K562 (cell line): ENCODE measurements around the gene FAM83D. TPM values are rescaled to one million over a fixed set of nuclear protein-coding genes. Genes with fewer than 3 reads are reported as not detected.
A peak's percentile ranks its signal among the peaks of the same experiment; 100 is the strongest.

Experiments
- ATAC-seq: fragments of 200-7000 bp; cut with Tn5 transposase; 3 replicates; pipeline ENCODE4 v1.9.1; 2020; ENCODE audit warnings: moderate library complexity
- BruUV-seq: library from RNA; stranded (reverse); fragments of 400-500 nt; replicated peaks from 2 replicates; lab custom pipeline; 2021; lab: Mats Ljungman, UMichigan
- CTCF ChIA-PET: fragments of 300-600 bp; formaldehyde crosslinking; extraction: SDS; loops from one replicate; lab custom pipeline; 2021; ENCODE audit warnings: low intra/inter-chr PET ratio; lab: Yijun Ruan, JAX
- POLR2A ChIA-PET: fragments of 300-600, 350-650 bp; sonication (Branson Sonifier 250); formaldehyde crosslinking; extraction: SDS; loops from one replicate; lab custom pipeline; 2021; ENCODE audit warnings: antibody characterized with exemption, inconsistent platforms; lab: Yijun Ruan, JAX
- DNase-seq, 4 experiments: peaks; one replicate each; pipeline versions ENCODE4 v3.0.0 to v3.0.0-alpha.2; 2011 to 2018; ENCODE audit warnings: low spot score in 3 of 4, mixed read lengths in 3 of 4; ENCODE audit errors: extremely low read depth in 1 of 4
- FAIRE-seq: peaks from 2 replicates; lab custom pipeline; 2011; peaks lifted over from hg19 to GRCh38; lab: Jason Lieb, UNC
- H2AFZ ChIP-seq: 2 replicates; pipeline ENCODE4 v1.6.0; 2011; ENCODE audit warnings: low read depth, low read length, control low read depth, inconsistent platforms
- H3K27ac ChIP-seq: fragments of 200-600 bp; 3 replicates; pipeline ENCODE4 v1.8.0; 2011; ENCODE audit warnings: low read depth, mild to moderate bottlenecking, control low read depth, inconsistent platforms, low read length, moderate library complexity, mixed read lengths; ENCODE audit errors: extremely low read depth
- H3K27me3 ChIP-seq, 2 experiments: fragments of 300-600 bp in 1 of 2; 2 replicates in 1 of 2; 3 replicates in 1 of 2; pipeline versions ENCODE4 v1.6.0 to v1.8.0; 2011; ENCODE audit warnings: inconsistent platforms in 2 of 2, low read length in 2 of 2, mild to moderate bottlenecking in 1 of 2, mixed read lengths in 1 of 2, moderate library complexity in 1 of 2; ENCODE audit not compliant: control insufficient read depth in 2 of 2, insufficient read depth in 2 of 2
- H3K36me3 ChIP-seq: fragments of 300-600 bp; 3 replicates; pipeline ENCODE4 v1.8.0; 2011; ENCODE audit warnings: mild to moderate bottlenecking, low read length, inconsistent platforms; ENCODE audit not compliant: control insufficient read depth, insufficient read depth
- H3K4me1 ChIP-seq, 2 experiments: fragments of 200-600 bp in 1 of 2; replicated peaks in 1 of 2; 2 replicates in 1 of 2; 3 replicates in 1 of 2; pipeline versions ENCODE4 v1.5.1 to v1.8.0; 2011; ENCODE audit warnings: inconsistent platforms in 2 of 2, low read length in 2 of 2, mild to moderate bottlenecking in 1 of 2, mixed read lengths in 1 of 2, moderate library complexity in 1 of 2; ENCODE audit not compliant: control insufficient read depth in 2 of 2, insufficient read depth in 2 of 2
- H3K4me2 ChIP-seq: 2 replicates; pipeline ENCODE4 v1.6.1; 2011; ENCODE audit warnings: low read length, control low read depth, inconsistent platforms, mixed read lengths; ENCODE audit not compliant: insufficient read depth
- H3K4me3 ChIP-seq: fragments of 200-600 bp; sonication (generic), shearing (Covaris generic); 2 replicates; pipeline ENCODE4 v1.5.1; 2016; ENCODE audit warnings: control low read depth, inconsistent platforms
- H3K79me2 ChIP-seq: fragments of 200-600 bp; 3 replicates; pipeline ENCODE4 v1.8.0; 2011; ENCODE audit warnings: low read length, inconsistent platforms; ENCODE audit not compliant: control insufficient read depth, insufficient read depth
- H3K9ac ChIP-seq, 2 experiments: 2 replicates each; pipeline versions ENCODE4 v1.6.0 to v1.6.1; 2011; ENCODE audit warnings: low read depth in 2 of 2, low read length in 2 of 2, control low read depth in 1 of 2, inconsistent platforms in 1 of 2, mild to moderate bottlenecking in 1 of 2, mixed read lengths in 1 of 2; ENCODE audit not compliant: insufficient read depth in 1 of 2
- H3K9me1 ChIP-seq: one replicate; pipeline ENCODE4 v1.6.0; 2011; ENCODE audit warnings: inconsistent platforms, mild to moderate bottlenecking, low read length, moderate library complexity; ENCODE audit not compliant: control insufficient read depth, insufficient read depth
- H3K9me3 ChIP-seq: replicated peaks from 2 replicates; pipeline ENCODE4 v1.5.1; 2011; ENCODE audit warnings: low read depth, low read length, inconsistent platforms; ENCODE audit not compliant: control insufficient read depth, insufficient read depth
- H4K20me1 ChIP-seq: replicated peaks from 2 replicates; pipeline ENCODE4 v1.6.1; 2011; ENCODE audit warnings: low read length, inconsistent platforms, mixed read lengths; ENCODE audit not compliant: control insufficient read depth, insufficient read depth
- CBX3 ChIP-seq, 2 experiments: IDR thresholded peaks; 1 replicate in 1 of 2; 2 replicates in 1 of 2; pipeline ENCODE4 v1.6.1; 2012; ENCODE audit warnings: inconsistent platforms in 2 of 2, low read length in 2 of 2, borderline replicate concordance in 1 of 2, control low read depth in 1 of 2
- CHD4 ChIP-seq: fragments of 200-600 bp; sonication (generic); IDR thresholded peaks from 3 replicates; pipeline ENCODE4 v1.6.1; 2012; ENCODE audit warnings: low read depth, mild to moderate bottlenecking, mixed read lengths, low read length, inconsistent platforms; ENCODE audit not compliant: insufficient read depth, insufficient replicate concordance, poor library complexity, severe bottlenecking
- EHMT2 ChIP-seq: fragments of 450-650 bp; IDR thresholded peaks from 2 replicates; pipeline ENCODE4 v1.6.1; 2018; ENCODE audit warnings: antibody characterized with exemption
- GTF2F1 ChIP-seq: IDR thresholded peaks from 2 replicates; pipeline ENCODE4 v1.6.1; 2011; ENCODE audit warnings: low read depth, low read length, improper control_type of control experiment
- HLTF ChIP-seq: fragments of 450-650 bp; IDR thresholded peaks from 2 replicates; pipeline ENCODE4 v1.6.1; 2016
- KDM1A ChIP-seq, 2 experiments: fragments of 450-650 bp; IDR thresholded peaks; 2 replicates each; pipeline ENCODE4 v1.6.1; 2016; ENCODE audit warnings: mild to moderate bottlenecking in 2 of 2
- NCOA4 ChIP-seq: fragments of 450-650 bp; IDR thresholded peaks from 2 replicates; pipeline ENCODE4 v1.6.1; 2018; ENCODE audit warnings: mild to moderate bottlenecking; ENCODE audit not compliant: partially characterized antibody
- RBM25 ChIP-seq: fragments of 200-400 bp; formaldehyde crosslinking; IDR thresholded peaks from 2 replicates; pipeline ENCODE4 v1.6.1; 2018; ENCODE audit warnings: low read length, low read depth, moderate library complexity; ENCODE audit not compliant: severe bottlenecking
- REST ChIP-seq, 2 experiments: fragments of 450-650 bp; formaldehyde crosslinking in 1 of 2; IDR thresholded peaks; 2 replicates each; pipeline versions ENCODE4 v1.4.0 to v1.6.1; 2014 to 2020; ENCODE audit warnings: mild to moderate bottlenecking in 2 of 2, borderline replicate concordance in 1 of 2, low read depth in 1 of 2
- TEAD1 ChIP-seq, 2 experiments: fragments of 450-650 bp in 1 of 2; sonication (generic) in 1 of 2; formaldehyde crosslinking; IDR thresholded peaks; 2 replicates each; pipeline versions ENCODE4 v1.4.0 to v1.8.0; 2020 to 2022; ENCODE audit warnings: mild to moderate bottlenecking in 2 of 2, missing genetic modification reagents in 1 of 2
- TFAP4 ChIP-seq: sonication (generic); formaldehyde crosslinking; IDR thresholded peaks from 2 replicates; pipeline ENCODE4 v1.8.0; 2022; ENCODE audit warnings: missing genetic modification reagents, mild to moderate bottlenecking, moderate library complexity, borderline replicate concordance
- XRCC4 ChIP-seq: IDR thresholded peaks from one replicate; pipeline ENCODE4 v1.6.1; 2011; ENCODE audit not compliant: insufficient read depth, insufficient read length; ENCODE audit errors: extremely low read depth
- ZFP36 ChIP-seq: fragments of 150-350 bp; IDR thresholded peaks from 2 replicates; pipeline ENCODE4 v1.6.1; 2018; ENCODE audit warnings: low read length, low read depth; ENCODE audit not compliant: partially characterized antibody
- ZNF668 ChIP-seq: fragments of 250-450 bp; sonication (Bioruptor Pico); IDR thresholded peaks from 2 replicates; pipeline ENCODE4 v1.8.0; 2022; ENCODE audit warnings: mild to moderate bottlenecking, inconsistent platforms
- WGBS: fragments of 100-300 bp; shearing (Covaris generic); methylation state at CpG from one replicate; pipeline ENCODE4 v1.1.6; 2016; ENCODE audit warnings: low coverage, mixed read lengths; ENCODE audit not compliant: insufficient coverage; ENCODE audit errors: missing lambda C conversion rate; 5-methylcytosine and 5-hydroxymethylcytosine counted together
- in situ Hi-C: fragments of 300-500 bp; cut with MboI; formaldehyde crosslinking; loops from 4 replicates; pipeline ENCODE4 v1.15.0; 2018; ENCODE audit warnings: inconsistent platforms, mixed read lengths
- intact Hi-C: fragments of 100-400 bp; cut with micrococcal nuclease; formaldehyde crosslinking; loops from 2 replicates; pipeline ENCODE4 v1.14.2; 2022
- polyA plus RNA-seq, 8 experiments: library from polyadenylated mRNA; depleted of rRNA in 4 of 8; stranded (reverse) in 5 of 8; unstranded in 3 of 8; fragments of >200 nt; fragmentation: Nextera tagmentation in 2 of 8; fragmentation: Illumina TruSeq in 1 of 8; extraction: Ambion mirVana in 2 of 8; extraction: Trizol in 1 of 8; gene quantifications; 2 replicates each; pipeline versions ENCODE4 v1.2.1 to v1.2.3, GENCODE V29; 2011 to 2014; ENCODE audit warnings: inconsistent platforms in 1 of 8, missing spikeins in 1 of 8
- total RNA-seq, 7 experiments: library from RNA; depleted of rRNA in 6 of 7; stranded (reverse); fragments of >200 nt in 6 of 7; fragmentation: Illumina TruSeq in 2 of 7; extraction: Trizol in 2 of 7; gene quantifications; 2 replicates each; pipeline versions ENCODE4 v1.2.1 to v1.2.3, GENCODE V29; 2011 to 2021; ENCODE audit warnings: low replicate concordance in 1 of 7

The FAM83D gene
- total and polyA plus RNA-seq, 9 of the 15 experiments (the other 6 are each of a cell fraction or from before 2014, with no cell fraction given): 8.2 to 66.1 (median 43.5) TPM

GRCh38 chr20:38889050-38889449 lies 37.2 kb upstream of the FAM83D start:
- CTCF ChIA-PET: no interaction called here
- TF ChIP-seq ZNF668 (CRISPR knock-in tag) (no peak), ZFP36 (peak; percentile 34), TEAD1 (CRISPR knock-in tag; IDR thresholded peaks at IDR 0.05) (no peak), HLTF (no peak), KDM1A (IDR thresholded peaks at IDR 0.05) (peak in 1 of 2 experiments; percentile 73; a peak in 1 of 4 replicates), NCOA4 (no peak), EHMT2 (no peak), REST (IDR thresholded peaks at IDR 0.05; ENCODE audit: borderline replicate concordance) (no peak), REST (CRISPR knock-in tag; IDR thresholded peaks at IDR 0.05; ENCODE audit: low read depth) (no peak), XRCC4 (no peak), CBX3 (IDR thresholded peaks at IDR 0.05; ENCODE audit: borderline replicate concordance in 1 of 2, low read length in 2 of 2) (0 out of 3 replicates have a peak, but pooled peaks of 1 of the 2 experiments have one; percentile 13), GTF2F1 (no peak), TFAP4 (CRISPR knock-in tag) (no peak), RBM25 (peak; percentile 90), CHD4 (peak; percentile 34)

More at GRCh38 chr20:38889050-38889449, 37.2 kb upstream of the FAM83D start:
- POLR2A ChIA-PET: interaction anchor here (0.7 to 1.2 kb wide), 3 partner anchors 9 to 91 kb away, joined by 3 to 5 read pairs (median 3); no protein-coding TSS in a partner anchor
- Histone ChIP-seq H3K79me2 (no peaks in the 10 kb centered on the region), H3K4me3 (no peak overlapping the region), H3K27ac (no peak overlapping the region), H3K27me3 (no peaks in the 10 kb centered on the region), H3K36me3 (no peaks in the 10 kb centered on the region), H3K9me3 (no peaks in the 10 kb centered on the region), H4K20me1 (peaks cover 10% of the 10 kb centered on the region), H3K9me1 (peaks cover 9% of the 10 kb centered on the region), H3K4me1 (peaks cover 14 to 21% of the 10 kb centered on the region in 2 experiments), H3K4me2 (no peak overlapping the region; the same call in 1 of the 2 replicates), H3K9ac (no peak overlapping the region), H2AFZ (no peak overlapping the region)
- 51% methylated on average over 2 of the region's 2 CpGs for WGBS
- no peak for FAIRE-seq
- DNase-seq: no peak
- no peak for ATAC-seq
- intact Hi-C loops: no loop called here
- in situ Hi-C loops: no loop called here
- BruUV-seq: no TSS peak
